ENCODE measurements around the gene MAPRE3. TPM values are rescaled to one million over a fixed set of nuclear protein-coding genes. Genes with fewer than 3 reads are reported as not detected.
A peak's percentile ranks its signal among the peaks of the same experiment; 100 is the strongest.

The MAPRE3 gene
- total and polyA plus RNA-seq, 9 of the 15 experiments (the other 6 are each of a cell fraction or from before 2014, with no cell fraction given): 0.70 to 43.2 (median 12.6) TPM

GRCh38 chr2:27050281-27050995, 80.0 kb downstream of the MAPRE3 start (continued):
- TF ChIP-seq CBX8 (IDR thresholded peaks at IDR 0.05; ENCODE audit: borderline replicate concordance, extremely low read depth, low read depth, low read length, poor library complexity, severe bottlenecking) (no peak), FOSL1 (tag; conservative IDR thresholded peaks at IDR 0.05) (no peak), CREM (IDR thresholded peaks at IDR 0.05; ENCODE audit: low read depth) (peak; percentile 71), GABPB2 (CRISPR knock-in tag; conservative IDR thresholded peaks at IDR 0.05) (no peak; the same call in 1 of the 2 replicates), ZNF764 (CRISPR knock-in tag; IDR thresholded peaks at IDR 0.05; ENCODE audit: low read depth) (peak; percentile 77), ZNF134 (CRISPR knock-in tag; conservative IDR thresholded peaks at IDR 0.05) (no peak), ZNF408 (CRISPR knock-in tag; IDR thresholded peaks at IDR 0.05; ENCODE audit: low read depth) (no peak), KHSRP (IDR thresholded peaks at IDR 0.05) (no peak), BCLAF1 (IDR thresholded peaks at IDR 0.05; ENCODE audit: borderline replicate concordance in 1 of 2, control insufficient read depth in 1 of 2, low read depth in 2 of 2, low read length in 1 of 2) (no peak), NR4A1 (CRISPR knock-in tag; IDR thresholded peaks at IDR 0.05) (no peak), NR4A1 (tag; IDR thresholded peaks at IDR 0.05) (no peak), SMAD4 (CRISPR knock-in tag; conservative IDR thresholded peaks at IDR 0.05) (no peak), ZNF699 (CRISPR knock-in tag; IDR thresholded peaks at IDR 0.05; ENCODE audit: insufficient replicate concordance) (no peak), BRCA1 (IDR thresholded peaks at IDR 0.05) (no peak), BRCA1 (CRISPR knock-in tag; IDR thresholded peaks at IDR 0.05) (no peak), ERF (CRISPR knock-in tag; IDR thresholded peaks at IDR 0.05) (no peak), HMG20B (CRISPR knock-in tag; IDR thresholded peaks at IDR 0.05) (no peak), NCOA1 (IDR thresholded peaks at IDR 0.05; ENCODE audit: low read depth) (no peak), PRDM10 (IDR thresholded peaks at IDR 0.05; ENCODE audit: partially characterized antibody) (peak; percentile 60)
- TF ChIP-seq, protein P1, sequence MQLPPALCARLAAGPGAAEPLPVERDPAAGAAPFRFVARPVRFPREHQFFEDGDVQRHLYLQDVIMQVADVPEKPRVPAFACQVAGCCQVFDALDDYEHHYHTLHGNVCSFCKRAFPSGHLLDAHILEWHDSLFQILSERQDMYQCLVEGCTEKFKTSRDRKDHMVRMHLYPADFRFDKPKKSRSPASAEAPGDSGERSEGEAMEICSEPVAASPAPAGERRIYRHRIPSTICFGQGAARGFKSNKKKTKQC (CRISPR knock-in tag; IDR thresholded peaks at IDR 0.05): no peak
- TF ChIP-seq, protein P2, sequence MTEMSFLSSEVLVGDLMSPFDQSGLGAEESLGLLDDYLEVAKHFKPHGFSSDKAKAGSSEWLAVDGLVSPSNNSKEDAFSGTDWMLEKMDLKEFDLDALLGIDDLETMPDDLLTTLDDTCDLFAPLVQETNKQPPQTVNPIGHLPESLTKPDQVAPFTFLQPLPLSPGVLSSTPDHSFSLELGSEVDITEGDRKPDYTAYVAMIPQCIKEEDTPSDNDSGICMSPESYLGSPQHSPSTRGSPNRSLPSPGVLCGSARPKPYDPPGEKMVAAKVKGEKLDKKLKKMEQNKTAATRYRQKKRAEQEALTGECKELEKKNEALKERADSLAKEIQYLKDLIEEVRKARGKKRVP (CRISPR knock-in tag; IDR thresholded peaks at IDR 0.05): peak; percentile 51; the same call in 1 of the 2 replicates

All from K562 (cell line).